ENCODE results near the gene RAPGEF4. TPM values are rescaled to one million over a fixed set of nuclear protein-coding genes. Genes with fewer than 3 reads are reported as not detected.
"Not testable (repeated sequence)": the region's sequence is repeated elsewhere in the genome, so short reads cannot be mapped to it uniquely, and the experiment has no call there.

Gene RAPGEF4
- total RNA-seq, 1 experiment from 2014 or later = 0.59 TPM

DNA sequence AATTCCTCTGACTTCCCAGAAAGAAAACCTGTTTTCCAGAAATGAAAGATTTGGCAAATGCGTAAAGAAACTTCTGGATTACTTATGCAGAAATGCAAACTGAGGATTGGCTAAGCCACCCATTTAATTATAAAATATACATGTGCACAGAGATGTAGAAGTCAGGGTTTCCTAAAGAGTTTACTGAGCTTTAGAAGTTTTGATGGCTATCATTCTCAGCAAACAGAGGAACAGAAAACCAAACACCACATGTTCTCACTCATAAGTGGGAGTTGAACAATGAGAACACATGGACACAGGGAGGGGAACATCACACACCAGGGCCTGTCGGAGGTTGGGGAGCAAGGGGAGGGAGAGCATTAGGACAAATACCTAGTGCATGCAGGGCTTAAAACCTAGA, 302.6 kb downstream of the RAPGEF4 start:
- H3K9me3 ChIP-seq (ENCODE audit: control insufficient read depth in 1 of 2, insufficient read depth in 1 of 2, low read depth in 1 of 2, low read length in 2 of 2); BruUV-seq (replicated peaks); H3K4me2 ChIP-seq (ENCODE audit: low read length); H3K27ac ChIP-seq (ENCODE audit: low read depth, low read length); H3K9ac ChIP-seq (ENCODE audit: low read length); H3K27me3 ChIP-seq (ENCODE audit: insufficient read depth, low read length); DNase-seq (ENCODE audit: low read depth, low spot score); POLR2A ChIA-PET; ATAC-seq; H4K20me1 ChIP-seq (ENCODE audit: insufficient read depth); H3K4me1 ChIP-seq (ENCODE audit: control insufficient read depth in 1 of 2, insufficient read depth in 2 of 2, low read length in 2 of 2); RAD21 ChIA-PET (ENCODE audit: low non-redundant PET in 1 of 2, low total read pairs in 2 of 2, uncharacterized antibody in 2 of 2, unreplicated experiment in 2 of 2); CTCF ChIA-PET; H3K79me2 ChIP-seq (ENCODE audit: insufficient read depth, low read length); intact Hi-C loops (cut with micrococcal nuclease); H3K9me2 ChIP-seq (ENCODE audit: insufficient read depth); H3K4me3 ChIP-seq (replicated peaks in 1 of 2; ENCODE audit: low read depth in 1 of 2, low read length in 2 of 2); H3K36me3 ChIP-seq (ENCODE audit: control insufficient read depth in 1 of 2, insufficient read depth in 2 of 2, low read length in 2 of 2); H2AFZ ChIP-seq (ENCODE audit: low read depth, low read length, poor library complexity, severe bottlenecking): not testable (repeated sequence)

DNA sequence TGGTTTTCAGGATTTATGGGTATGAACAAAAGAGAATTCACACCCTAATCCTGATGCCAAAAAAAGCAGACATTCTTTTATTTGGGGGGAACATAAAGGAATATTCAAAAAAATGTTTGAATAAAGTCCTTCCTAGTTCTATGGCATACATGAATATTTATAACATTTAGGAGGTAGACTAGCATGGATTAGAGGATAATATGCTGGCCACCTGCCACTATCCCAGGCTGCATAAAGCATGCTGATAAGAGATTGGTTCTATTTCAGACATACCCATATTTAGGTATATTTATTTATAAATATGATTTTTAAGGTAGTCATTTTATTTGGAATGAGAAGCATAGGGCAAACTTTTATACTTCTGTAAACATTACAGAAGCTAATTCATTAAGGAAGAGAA, 305.1 kb downstream of the RAPGEF4 start:
- Histone ChIP-seq H3K4me1 (ENCODE audit: control insufficient read depth in 1 of 2, insufficient read depth in 2 of 2, low read length in 2 of 2) (0 out of 4 replicates have a peak, but pooled peaks cover 0 to 3% of the 10 kb centered on the region in 2 experiments), H3K27me3 (ENCODE audit: insufficient read depth, low read length) (no peaks in the 10 kb centered on the region), H3K4me2 (ENCODE audit: low read length) (no peak overlapping the region), H3K9ac (ENCODE audit: low read length) (no peak overlapping the region), H2AFZ (ENCODE audit: low read depth, low read length, poor library complexity, severe bottlenecking) (no peak overlapping the region), H4K20me1 (ENCODE audit: insufficient read depth) (no peaks in the 10 kb centered on the region), H3K4me3 (replicated peaks in 1 of 2; ENCODE audit: low read depth in 1 of 2, low read length in 2 of 2) (no peak overlapping the region), H3K27ac (ENCODE audit: low read depth, low read length) (no peak overlapping the region), H3K36me3 (ENCODE audit: control insufficient read depth in 1 of 2, insufficient read depth in 2 of 2, low read length in 2 of 2) (no peaks in the 10 kb centered on the region), H3K9me2 (ENCODE audit: insufficient read depth) (no peaks in the 10 kb centered on the region), H3K9me3 (ENCODE audit: control insufficient read depth in 1 of 2, insufficient read depth in 1 of 2, low read depth in 1 of 2, low read length in 2 of 2) (no peaks in the 10 kb centered on the region), H3K79me2 (ENCODE audit: insufficient read depth, low read length) (no peaks in the 10 kb centered on the region)
- POLR2A ChIA-PET = no interaction called here
- no peak for ATAC-seq
- BruUV-seq (replicated peaks) = no TSS peak
- CTCF ChIA-PET = no interaction called here
- RAD21 ChIA-PET (ENCODE audit: low non-redundant PET in 1 of 2, low total read pairs in 2 of 2, uncharacterized antibody in 2 of 2, unreplicated experiment in 2 of 2) = no interaction called here
- intact Hi-C loops (cut with micrococcal nuclease) = no loop called here
- no peak for DNase-seq (ENCODE audit: low read depth, low spot score)
- TF ChIP-seq, protein P1, sequence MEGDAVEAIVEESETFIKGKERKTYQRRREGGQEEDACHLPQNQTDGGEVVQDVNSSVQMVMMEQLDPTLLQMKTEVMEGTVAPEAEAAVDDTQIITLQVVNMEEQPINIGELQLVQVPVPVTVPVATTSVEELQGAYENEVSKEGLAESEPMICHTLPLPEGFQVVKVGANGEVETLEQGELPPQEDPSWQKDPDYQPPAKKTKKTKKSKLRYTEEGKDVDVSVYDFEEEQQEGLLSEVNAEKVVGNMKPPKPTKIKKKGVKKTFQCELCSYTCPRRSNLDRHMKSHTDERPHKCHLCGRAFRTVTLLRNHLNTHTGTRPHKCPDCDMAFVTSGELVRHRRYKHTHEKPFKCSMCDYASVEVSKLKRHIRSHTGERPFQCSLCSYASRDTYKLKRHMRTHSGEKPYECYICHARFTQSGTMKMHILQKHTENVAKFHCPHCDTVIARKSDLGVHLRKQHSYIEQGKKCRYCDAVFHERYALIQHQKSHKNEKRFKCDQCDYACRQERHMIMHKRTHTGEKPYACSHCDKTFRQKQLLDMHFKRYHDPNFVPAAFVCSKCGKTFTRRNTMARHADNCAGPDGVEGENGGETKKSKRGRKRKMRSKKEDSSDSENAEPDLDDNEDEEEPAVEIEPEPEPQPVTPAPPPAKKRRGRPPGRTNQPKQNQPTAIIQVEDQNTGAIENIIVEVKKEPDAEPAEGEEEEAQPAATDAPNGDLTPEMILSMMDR (IDR thresholded peaks at IDR 0.05 in 2 of 3, conservative IDR thresholded peaks at IDR 0.05 in 1 of 3; ENCODE audit: borderline replicate concordance in 1 of 3, insufficient read depth in 1 of 3, low read depth in 2 of 3, low read length in 2 of 3) = no peak
- TF ChIP-seq MAX (IDR thresholded peaks at IDR 0.05) = no peak
- no peak for TF ChIP-seq EGR1 (IDR thresholded peaks at IDR 0.05; ENCODE audit: low read depth)
- no peak for TF ChIP-seq REST (IDR thresholded peaks at IDR 0.05; ENCODE audit: low read depth)
- no peak for TF ChIP-seq CEBPB (IDR thresholded peaks at IDR 0.05; ENCODE audit: low read depth)
- TF ChIP-seq POLR2AphosphoS5 (IDR thresholded peaks at IDR 0.05; ENCODE audit: low read depth, low read length) = no peak
- no peak for TF ChIP-seq TCF7L2 (IDR thresholded peaks at IDR 0.05; ENCODE audit: borderline replicate concordance, extremely low read depth, insufficient read depth, insufficient read length)
- TF ChIP-seq FOSL1 (IDR thresholded peaks at IDR 0.05; ENCODE audit: low read depth) = no peak
- TF ChIP-seq EZH2phosphoT487 (IDR thresholded peaks at IDR 0.05; ENCODE audit: borderline replicate concordance) = no peak
- TF ChIP-seq EZH2 (IDR thresholded peaks at IDR 0.05) = no peak
- TF ChIP-seq CBX3 (IDR thresholded peaks at IDR 0.05; ENCODE audit: low read depth) = no peak
- TF ChIP-seq, protein P2, sequence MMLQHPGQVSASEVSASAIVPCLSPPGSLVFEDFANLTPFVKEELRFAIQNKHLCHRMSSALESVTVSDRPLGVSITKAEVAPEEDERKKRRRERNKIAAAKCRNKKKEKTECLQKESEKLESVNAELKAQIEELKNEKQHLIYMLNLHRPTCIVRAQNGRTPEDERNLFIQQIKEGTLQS (IDR thresholded peaks at IDR 0.05) = no peak
- TF ChIP-seq, protein P3, sequence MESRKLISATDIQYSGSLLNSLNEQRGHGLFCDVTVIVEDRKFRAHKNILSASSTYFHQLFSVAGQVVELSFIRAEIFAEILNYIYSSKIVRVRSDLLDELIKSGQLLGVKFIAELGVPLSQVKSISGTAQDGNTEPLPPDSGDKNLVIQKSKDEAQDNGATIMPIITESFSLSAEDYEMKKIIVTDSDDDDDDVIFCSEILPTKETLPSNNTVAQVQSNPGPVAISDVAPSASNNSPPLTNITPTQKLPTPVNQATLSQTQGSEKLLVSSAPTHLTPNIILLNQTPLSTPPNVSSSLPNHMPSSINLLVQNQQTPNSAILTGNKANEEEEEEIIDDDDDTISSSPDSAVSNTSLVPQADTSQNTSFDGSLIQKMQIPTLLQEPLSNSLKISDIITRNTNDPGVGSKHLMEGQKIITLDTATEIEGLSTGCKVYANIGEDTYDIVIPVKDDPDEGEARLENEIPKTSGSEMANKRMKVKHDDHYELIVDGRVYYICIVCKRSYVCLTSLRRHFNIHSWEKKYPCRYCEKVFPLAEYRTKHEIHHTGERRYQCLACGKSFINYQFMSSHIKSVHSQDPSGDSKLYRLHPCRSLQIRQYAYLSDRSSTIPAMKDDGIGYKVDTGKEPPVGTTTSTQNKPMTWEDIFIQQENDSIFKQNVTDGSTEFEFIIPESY (IDR thresholded peaks at IDR 0.05; ENCODE audit: extremely low read depth, insufficient replicate concordance, low read length) = no peak
